HEK293 (cell line): Measurements from ENCODE around the gene RNF214.

Source experiments
- HOXC10 ChIP-seq: sonication (generic); formaldehyde crosslinking; IDR thresholded peaks from 2 replicates; pipeline ENCODE4 v1.8.1; 2023; ENCODE audit warnings: mild to moderate bottlenecking, missing genetic modification reagents
- TF ChIP-seq, protein P1 (sequence below): fragments of 450-650 bp; formaldehyde crosslinking; IDR thresholded peaks from 2 replicates; pipeline ENCODE4 v1.5.1; 2016; ENCODE audit warnings: missing biosample characterization, missing genetic modification characterization
- TF ChIP-seq, protein P2 (sequence below): fragments of 450-650 bp; formaldehyde crosslinking; IDR thresholded peaks from 2 replicates; pipeline ENCODE4 v1.5.1; 2016; ENCODE audit warnings: missing biosample characterization, missing genetic modification characterization, low read depth

DNA sequence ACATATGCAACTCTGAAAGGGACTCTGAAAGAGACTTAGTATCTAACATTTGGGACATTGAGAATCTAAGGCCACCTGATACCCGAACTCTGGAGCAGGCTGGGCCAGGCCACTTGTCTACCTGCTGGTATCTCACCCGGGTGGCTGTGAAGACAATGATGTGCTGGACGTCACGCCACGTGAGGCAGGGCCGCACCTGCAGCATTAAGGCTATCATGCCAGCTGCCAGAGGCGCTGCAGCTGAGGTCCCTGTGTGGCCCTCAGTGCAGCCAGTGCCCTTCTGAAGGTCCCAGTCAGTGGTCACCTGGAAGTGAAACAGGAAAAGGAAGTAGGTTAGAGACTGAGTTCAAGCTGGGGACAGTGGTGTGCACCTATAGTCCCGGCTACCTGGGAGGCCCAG is 13.0 kb upstream of the RNF214 start:
- TF ChIP-seq, protein P1, sequence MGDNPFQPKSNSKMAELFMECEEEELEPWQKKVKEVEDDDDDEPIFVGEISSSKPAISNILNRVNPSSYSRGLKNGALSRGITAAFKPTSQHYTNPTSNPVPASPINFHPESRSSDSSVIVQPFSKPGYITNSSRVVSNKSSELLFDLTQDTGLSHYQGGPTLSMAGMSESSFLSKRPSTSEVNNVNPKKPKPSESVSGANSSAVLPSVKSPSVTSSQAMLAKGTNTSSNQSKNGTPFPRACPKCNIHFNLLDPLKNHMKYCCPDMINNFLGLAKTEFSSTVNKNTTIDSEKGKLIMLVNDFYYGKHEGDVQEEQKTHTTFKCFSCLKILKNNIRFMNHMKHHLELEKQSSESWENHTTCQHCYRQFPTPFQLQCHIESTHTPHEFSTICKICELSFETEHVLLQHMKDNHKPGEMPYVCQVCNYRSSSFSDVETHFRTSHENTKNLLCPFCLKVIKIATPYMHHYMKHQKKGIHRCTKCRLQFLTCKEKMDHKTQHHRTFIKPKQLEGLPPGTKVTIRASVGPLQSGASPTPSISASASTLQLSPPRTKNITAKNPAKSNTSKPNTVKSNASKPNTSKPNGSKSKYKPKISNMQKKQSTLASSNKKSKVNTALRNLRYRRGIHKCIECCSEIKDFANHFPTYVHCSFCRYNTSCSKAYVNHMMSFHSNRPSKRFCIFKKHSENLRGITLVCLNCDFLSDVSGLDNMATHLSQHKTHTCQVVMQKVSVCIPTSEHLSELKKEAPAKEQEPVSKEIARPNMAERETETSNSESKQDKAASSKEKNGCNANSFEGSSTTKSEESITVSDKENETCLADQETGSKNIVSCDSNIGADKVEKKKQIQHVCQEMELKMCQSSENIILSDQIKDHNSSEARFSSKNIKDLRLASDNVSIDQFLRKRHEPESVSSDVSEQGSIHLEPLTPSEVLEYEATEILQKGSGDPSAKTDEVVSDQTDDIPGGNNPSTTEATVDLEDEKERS (tag by site-specific recombination): no peak
- no peak for TF ChIP-seq HOXC10 (CRISPR knock-in tag)
- TF ChIP-seq, protein P2, sequence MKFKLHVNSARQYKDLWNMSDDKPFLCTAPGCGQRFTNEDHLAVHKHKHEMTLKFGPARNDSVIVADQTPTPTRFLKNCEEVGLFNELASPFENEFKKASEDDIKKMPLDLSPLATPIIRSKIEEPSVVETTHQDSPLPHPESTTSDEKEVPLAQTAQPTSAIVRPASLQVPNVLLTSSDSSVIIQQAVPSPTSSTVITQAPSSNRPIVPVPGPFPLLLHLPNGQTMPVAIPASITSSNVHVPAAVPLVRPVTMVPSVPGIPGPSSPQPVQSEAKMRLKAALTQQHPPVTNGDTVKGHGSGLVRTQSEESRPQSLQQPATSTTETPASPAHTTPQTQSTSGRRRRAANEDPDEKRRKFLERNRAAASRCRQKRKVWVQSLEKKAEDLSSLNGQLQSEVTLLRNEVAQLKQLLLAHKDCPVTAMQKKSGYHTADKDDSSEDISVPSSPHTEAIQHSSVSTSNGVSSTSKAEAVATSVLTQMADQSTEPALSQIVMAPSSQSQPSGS (tag by site-specific recombination): no peak
